T-helper 17 cell (primary cell): Measurements from ENCODE around the gene CELF2. TPM values are rescaled to one million over a fixed set of nuclear protein-coding genes. Genes with fewer than 3 reads are reported as not detected.

Experiments
- ATAC-seq: fragments of 150-1000 bp; cut with Tn5 transposase; 2 replicates; pipeline ENCODE4 v1.10.0; 2021; ENCODE audit warnings: mild to moderate bottlenecking, moderate library complexity
- DNase-seq, 3 donors: peaks; one replicate each; pipeline versions ENCODE4 v3.0.0 to v3.0.0-alpha.2; 2020 to 2021
- H3K9me3 ChIP-seq: one replicate; pipeline ENCODE4 v1.7.0; 2013; ENCODE audit warnings: low read length, mild to moderate bottlenecking; ENCODE audit not compliant: control insufficient read depth, poor library complexity, severe bottlenecking
- H3K27ac Mint-ChIP-seq: one replicate; pipeline ENCODE4 v1.8.0; 2022; ENCODE audit warnings: mild to moderate bottlenecking, moderate library complexity, mixed read lengths
- H3K27me3 Mint-ChIP-seq: one replicate; pipeline ENCODE4 v1.8.0; 2022; ENCODE audit warnings: mixed read lengths
- H3K36me3 Mint-ChIP-seq: one replicate; pipeline ENCODE4 v1.8.0; 2022; ENCODE audit warnings: low read depth, mixed read lengths
- H3K4me1 Mint-ChIP-seq: one replicate; pipeline ENCODE4 v1.8.0; 2022; ENCODE audit warnings: mild to moderate bottlenecking, mixed read lengths
- H3K4me3 Mint-ChIP-seq: one replicate; pipeline ENCODE4 v1.8.0; 2022; ENCODE audit warnings: mild to moderate bottlenecking, moderate library complexity, mixed read lengths
- total RNA-seq, 4 donors: library from RNA in 2 of 4; stranded (reverse) in 2 of 4; gene quantifications; one replicate each; pipeline ENCODE4 v1.2.3 and lab custom pipeline; 2022 to 2026

CELF2 gene
- total RNA-seq (100 to 1,000 TPM; 201 to 202 TPM), total RNA-seq (lab: John Stamatoyannopoulos, UW) (180 to 272 reads per million in 2 donors)

DNA sequence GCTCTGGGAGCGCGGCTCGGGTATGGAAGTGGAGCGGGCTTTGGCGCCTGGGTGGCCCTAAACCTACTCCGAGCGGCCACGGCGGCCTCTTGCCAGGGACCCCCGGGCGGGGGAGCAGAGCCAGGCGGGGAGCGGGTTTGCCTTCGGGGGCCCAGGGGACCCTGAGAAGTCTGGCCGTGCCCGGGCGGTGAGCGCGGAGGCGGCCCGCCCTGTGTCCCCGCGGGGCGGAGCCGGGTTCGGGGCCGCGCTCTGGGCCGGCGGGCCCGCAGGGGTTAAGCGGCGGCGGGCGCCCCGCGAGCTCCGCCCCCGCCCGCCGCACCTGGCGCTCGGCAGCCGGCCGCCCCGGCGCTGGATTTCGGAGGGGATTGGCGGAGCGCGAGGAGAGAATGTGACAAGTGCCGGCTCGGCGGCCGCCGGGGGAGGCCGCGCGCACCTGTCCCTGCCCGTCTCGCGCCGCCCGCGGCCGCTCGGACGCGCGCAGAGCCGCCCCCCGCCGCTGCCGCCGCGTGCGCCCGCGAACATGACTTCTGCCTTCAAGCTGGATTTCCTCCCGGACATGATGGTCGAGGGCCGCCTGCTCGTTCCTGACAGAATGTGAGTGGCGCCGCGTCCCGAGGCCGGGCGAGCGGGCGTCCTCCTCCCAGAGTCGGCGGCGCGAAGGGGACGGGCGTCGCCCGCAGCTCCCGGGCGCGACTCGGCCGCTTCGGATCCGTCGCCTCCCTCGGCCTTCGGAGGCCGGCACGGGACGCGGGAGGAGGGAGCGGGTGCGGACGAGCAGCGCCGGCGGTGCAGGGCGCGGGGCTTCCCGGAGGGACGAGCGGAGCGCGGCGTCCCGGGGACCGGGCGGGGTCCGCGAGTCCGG lies at the start of gene CELF2:
Gene CELF2, plus strand, starts transcription at position 303 of the 862 bp plus-strand sequence. Its CDS starts 218 bp downstream, at position 521.
- Mint-ChIP-seq H3K4me3 (peak within 1 kb of the TSS; percentile 86), H3K27me3 (peaks cover 78% of the 10 kb centered on the region), H3K36me3 (peaks cover 2% of the 10 kb centered on the region), H3K4me1 (peaks cover 5% of the 10 kb centered on the region), H3K27ac (no peak within 1 kb of the TSS)
- peak; percentile 22 to 42 (median 38) for DNase-seq
- H3K9me3 ChIP-seq = no peaks in the 10 kb centered on the region
- ATAC-seq = peak; percentile 84

DNA sequence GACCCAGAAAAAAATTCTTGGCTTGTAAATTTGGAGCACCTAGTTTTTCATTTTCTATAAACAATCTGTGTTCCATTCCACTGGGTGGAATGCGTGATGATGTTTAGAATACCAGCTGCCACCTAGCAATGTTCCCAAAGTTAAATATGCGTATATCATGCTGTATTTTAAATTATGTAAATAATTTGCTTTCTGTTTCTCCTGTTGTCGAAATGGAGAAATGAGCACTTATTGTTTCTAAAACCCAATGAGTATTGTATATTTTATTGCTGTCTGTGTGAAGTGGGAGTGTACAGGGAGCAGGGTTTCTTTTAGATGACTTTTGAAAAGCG lies 49.4 kb upstream of the CELF2 start:
- Mint-ChIP-seq H3K27me3 (peaks cover 43% of the 10 kb centered on the region), H3K27ac (no peak overlapping the region), H3K36me3 (peaks cover 5% of the 10 kb centered on the region), H3K4me1 (no peaks in the 10 kb centered on the region), H3K4me3 (no peak overlapping the region)
- ATAC-seq (no peak), DNase-seq (no peak)
- H3K9me3 ChIP-seq = no peaks in the 10 kb centered on the region

DNA sequence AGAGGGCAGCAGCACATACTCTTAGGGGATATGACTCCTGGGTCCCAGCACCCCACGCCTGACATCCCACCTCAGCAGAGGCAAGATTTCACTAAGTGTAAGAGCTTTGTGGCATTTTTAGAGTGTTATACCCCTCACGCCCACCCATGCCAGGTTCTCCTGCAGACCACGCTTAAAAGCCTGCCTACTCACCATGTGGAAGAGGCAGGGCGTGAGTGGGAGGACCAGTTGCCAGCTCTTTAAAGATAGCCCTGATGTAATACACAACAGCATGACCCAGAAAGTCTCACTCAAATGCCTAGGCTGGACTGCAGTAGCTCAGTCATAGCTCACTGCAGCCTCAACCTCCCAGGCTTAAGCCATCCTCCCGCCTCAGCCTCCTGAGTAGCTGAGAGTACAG lies 44.4 kb upstream of the CELF2 start:
- peaks cover 5% of the 10 kb centered on the region for H3K36me3 Mint-ChIP-seq

DNA sequence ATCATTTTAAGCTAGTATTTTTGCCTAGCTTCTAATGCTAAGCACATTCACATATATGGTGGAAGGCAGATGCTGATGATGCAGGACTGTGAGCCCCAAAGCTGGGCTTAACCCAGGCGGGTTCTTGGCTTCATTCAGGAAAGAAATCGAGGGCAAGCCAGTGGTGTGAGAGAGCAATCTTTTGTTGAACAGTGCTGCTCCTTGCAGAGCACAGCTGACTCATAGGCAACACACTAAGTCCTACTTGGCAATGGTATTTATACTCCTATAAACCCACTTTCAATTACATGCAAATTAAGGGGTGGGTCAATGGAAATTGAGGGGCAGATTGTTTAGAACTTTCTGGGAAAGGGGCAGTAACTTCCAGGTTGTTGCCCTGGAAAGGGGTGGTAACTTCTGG lies 42.0 kb upstream of the CELF2 start:
- no peak for ATAC-seq
- H3K36me3 Mint-ChIP-seq = peaks cover 9% of the 10 kb centered on the region

More for the DNA sequence above, 44.4 kb upstream of the CELF2 start:
- Mint-ChIP-seq H3K4me1 (no peaks in the 10 kb centered on the region), H3K27ac (no peak overlapping the region), H3K27me3 (peaks cover 77% of the 10 kb centered on the region), H3K4me3 (no peak overlapping the region)
- DNase-seq (no peak), ATAC-seq (no peak)
- no peaks in the 10 kb centered on the region for H3K9me3 ChIP-seq

DNA sequence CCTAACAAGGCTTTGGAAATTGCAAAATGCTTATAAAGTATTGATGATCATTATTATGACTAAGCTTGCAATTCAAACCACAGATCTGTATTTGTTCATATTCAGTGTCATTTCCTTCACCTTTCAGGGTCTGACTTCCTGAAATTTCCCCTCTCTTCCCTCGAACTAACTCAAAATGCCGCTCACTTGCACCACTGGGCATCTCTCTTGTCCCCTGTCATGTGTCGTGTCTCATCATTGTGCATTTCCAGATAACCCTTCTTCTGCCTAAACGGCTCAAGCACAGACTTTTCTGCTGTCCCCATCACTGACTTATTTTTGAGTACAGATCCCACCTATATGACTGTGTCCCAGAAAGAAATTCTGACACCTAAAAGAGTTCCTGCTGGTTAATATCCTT lies 41.0 kb upstream of the CELF2 start:
- no peak for DNase-seq
- no peaks in the 10 kb centered on the region for H3K9me3 ChIP-seq
- Mint-ChIP-seq H3K4me1 (peaks cover 4% of the 10 kb centered on the region), H3K4me3 (no peak overlapping the region), H3K27ac (no peak overlapping the region), H3K36me3 (peaks cover 11% of the 10 kb centered on the region), H3K27me3 (peaks cover 85% of the 10 kb centered on the region)
- no peak for ATAC-seq

More for the DNA sequence above, 42.0 kb upstream of the CELF2 start:
- H3K9me3 ChIP-seq = no peaks in the 10 kb centered on the region
- Mint-ChIP-seq H3K4me1 (peaks cover 2% of the 10 kb centered on the region), H3K27me3 (peaks cover 90% of the 10 kb centered on the region), H3K27ac (no peak overlapping the region), H3K4me3 (no peak overlapping the region)
- no peak for DNase-seq

DNA sequence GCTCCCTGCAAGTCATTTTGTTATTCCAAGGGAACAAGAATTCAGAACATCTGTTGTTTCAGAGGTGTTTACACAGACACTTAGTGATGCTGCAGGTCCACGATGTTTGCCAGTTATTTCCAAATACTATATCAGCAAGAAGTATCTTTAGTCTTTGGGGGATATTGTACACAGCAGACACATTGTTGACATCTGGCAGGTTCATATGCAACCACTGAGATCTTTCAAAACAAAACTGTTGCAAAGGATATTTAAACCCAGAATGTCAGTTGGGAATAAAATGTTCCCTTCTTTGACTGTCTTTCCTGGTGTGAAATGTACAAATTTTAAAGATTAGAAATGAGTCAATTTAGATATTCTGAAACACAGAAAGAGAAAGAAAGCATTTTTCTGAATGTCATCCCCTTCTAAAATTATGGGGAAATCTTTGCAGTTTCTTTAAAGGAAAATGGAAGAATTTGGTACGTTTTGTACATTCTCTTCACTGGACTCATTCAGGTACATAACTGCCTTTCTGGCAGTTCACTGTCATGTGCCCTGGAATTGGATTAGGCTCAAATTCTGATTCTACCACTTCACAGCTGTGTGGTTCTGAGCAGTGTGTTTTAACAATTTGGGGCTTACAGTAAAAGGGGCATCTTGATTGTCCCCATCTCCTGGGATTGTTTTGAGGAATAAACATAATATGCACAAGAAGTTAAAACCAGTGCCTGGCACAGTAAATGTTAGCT lies 40.3 kb upstream of the CELF2 start:
- no peak overlapping the region for H3K27ac Mint-ChIP-seq
- no peaks in the 10 kb centered on the region for H3K9me3 ChIP-seq
- H3K4me3 Mint-ChIP-seq = no peak overlapping the region
- H3K4me1 Mint-ChIP-seq = peaks cover 4% of the 10 kb centered on the region
- DNase-seq (no peak), ATAC-seq (no peak)
- H3K27me3 Mint-ChIP-seq = peaks cover 84% of the 10 kb centered on the region
- H3K36me3 Mint-ChIP-seq = peaks cover 9% of the 10 kb centered on the region

DNA sequence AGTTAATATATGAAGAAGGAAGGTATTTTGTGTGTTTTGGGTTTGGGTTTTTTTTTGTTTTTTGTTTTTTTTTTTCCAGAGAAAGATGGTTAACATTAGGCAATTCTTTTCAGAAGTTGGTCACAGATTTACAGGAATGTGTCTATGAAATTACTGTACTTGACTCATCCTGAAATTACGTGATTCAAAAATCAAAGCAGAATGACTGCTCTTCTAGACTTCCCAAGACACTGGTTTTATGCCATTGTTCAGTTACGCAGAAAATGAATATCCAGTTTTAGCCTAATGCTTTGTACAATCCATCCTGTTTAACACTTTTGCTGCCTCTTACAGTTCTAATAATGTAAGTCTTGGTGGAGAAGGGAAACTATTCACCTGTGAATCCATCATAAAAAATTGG lies 39.7 kb upstream of the CELF2 start:
- Mint-ChIP-seq H3K27ac (no peak overlapping the region), H3K4me3 (no peak overlapping the region), H3K4me1 (peaks cover 4% of the 10 kb centered on the region), H3K27me3 (peaks cover 82% of the 10 kb centered on the region), H3K36me3 (peaks cover 6% of the 10 kb centered on the region)
- H3K9me3 ChIP-seq = no peaks in the 10 kb centered on the region
- no peak for ATAC-seq
- no peak for DNase-seq

DNA sequence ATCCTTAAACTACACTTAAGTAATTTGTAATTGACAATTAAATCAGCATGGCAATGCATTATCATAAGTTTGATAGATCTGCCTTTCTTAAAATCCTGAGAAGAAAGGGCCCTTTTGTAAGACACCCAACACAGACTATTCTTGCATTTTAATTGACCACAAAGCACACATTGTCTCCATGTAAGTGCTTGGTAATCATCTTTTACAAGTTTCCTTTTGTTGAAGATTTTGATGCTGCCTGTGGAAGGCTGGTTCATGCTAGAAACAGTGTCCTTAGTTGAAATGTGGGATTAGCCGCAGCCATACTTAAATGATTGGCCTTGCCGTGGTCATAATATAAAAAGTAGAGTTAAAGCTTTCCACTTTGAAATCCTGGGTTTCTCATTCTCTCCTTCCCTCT lies 32.3 kb upstream of the CELF2 start:
- Mint-ChIP-seq H3K27me3 (peaks cover 29% of the 10 kb centered on the region), H3K27ac (no peak overlapping the region), H3K4me3 (no peak overlapping the region), H3K4me1 (peaks cover 3% of the 10 kb centered on the region), H3K36me3 (peaks cover 6% of the 10 kb centered on the region)
- ATAC-seq (no peak), DNase-seq (no peak)
- no peaks in the 10 kb centered on the region for H3K9me3 ChIP-seq

DNA sequence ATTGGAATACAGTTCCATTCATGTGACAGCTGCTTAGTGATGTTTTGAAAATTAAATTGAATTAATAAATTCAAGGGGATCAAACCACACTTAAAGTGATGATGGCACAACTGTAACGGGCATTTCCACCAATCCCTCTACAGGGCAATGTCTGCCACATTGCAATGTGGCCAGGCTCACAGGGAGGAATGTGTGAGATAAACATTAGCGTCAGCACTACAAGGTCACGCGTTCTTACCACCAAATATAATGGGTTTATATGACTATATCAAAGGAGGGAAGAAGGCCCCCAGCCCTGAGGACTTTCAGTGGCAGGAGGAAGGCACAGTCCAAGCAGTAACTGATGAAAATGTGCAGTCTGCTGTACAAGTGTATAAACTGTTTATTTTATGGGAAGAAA lies 31.1 kb upstream of the CELF2 start:
- no peak overlapping the region for H3K4me3 Mint-ChIP-seq
- peaks cover 22% of the 10 kb centered on the region for H3K27me3 Mint-ChIP-seq
- H3K9me3 ChIP-seq = no peaks in the 10 kb centered on the region
- no peak for ATAC-seq
- no peaks in the 10 kb centered on the region for H3K4me1 Mint-ChIP-seq
- no peak overlapping the region for H3K27ac Mint-ChIP-seq
- H3K36me3 Mint-ChIP-seq = peaks cover 3% of the 10 kb centered on the region
- DNase-seq = no peak

DNA sequence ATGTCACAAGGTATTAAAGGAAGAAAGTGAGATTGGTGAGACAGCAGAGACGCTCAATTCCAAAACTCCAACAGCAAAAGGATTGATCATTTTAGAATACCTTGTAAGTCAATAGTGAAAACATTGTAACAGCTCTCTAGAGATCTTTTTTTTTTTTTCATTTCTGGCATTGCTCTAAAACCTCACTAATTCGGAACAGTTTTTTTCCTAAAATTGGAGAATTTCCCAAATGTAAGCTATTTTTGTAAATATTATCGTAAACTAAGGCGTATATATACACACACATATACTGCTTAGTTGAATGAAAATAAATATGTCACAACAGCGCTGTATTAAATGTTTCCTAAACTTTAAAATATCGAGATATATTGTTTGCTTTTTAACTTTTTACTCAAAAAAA lies 30.6 kb upstream of the CELF2 start:
- DNase-seq = no peak
- Mint-ChIP-seq H3K27ac (no peak overlapping the region), H3K4me1 (no peaks in the 10 kb centered on the region), H3K4me3 (no peak overlapping the region), H3K27me3 (peaks cover 21% of the 10 kb centered on the region), H3K36me3 (peaks cover 3% of the 10 kb centered on the region)
- H3K9me3 ChIP-seq = no peaks in the 10 kb centered on the region
- ATAC-seq = no peak

DNA sequence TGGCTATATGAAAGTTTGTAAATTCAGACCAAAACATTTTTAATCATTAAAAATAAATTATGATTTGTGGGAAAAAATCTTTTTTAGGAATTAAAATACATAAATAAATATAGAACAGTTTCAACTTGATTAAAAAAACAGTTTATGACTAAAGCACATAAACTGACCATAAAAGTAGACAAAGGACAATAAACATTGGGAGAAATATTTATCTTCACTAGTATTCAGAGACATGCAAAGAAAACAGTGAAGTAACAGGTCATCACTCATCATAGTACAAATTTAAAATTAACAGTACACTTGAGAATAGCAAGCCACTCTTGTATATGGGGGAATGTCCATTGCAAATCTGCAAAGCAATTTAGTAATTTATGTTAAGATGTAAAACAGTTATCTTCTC lies 28.0 kb upstream of the CELF2 start:
- no peak for DNase-seq
- ATAC-seq = no peak
- Mint-ChIP-seq H3K36me3 (peaks cover 3% of the 10 kb centered on the region), H3K4me3 (no peak overlapping the region), H3K4me1 (no peaks in the 10 kb centered on the region), H3K27ac (no peak overlapping the region), H3K27me3 (peaks cover 14% of the 10 kb centered on the region)
- no peaks in the 10 kb centered on the region for H3K9me3 ChIP-seq

DNA sequence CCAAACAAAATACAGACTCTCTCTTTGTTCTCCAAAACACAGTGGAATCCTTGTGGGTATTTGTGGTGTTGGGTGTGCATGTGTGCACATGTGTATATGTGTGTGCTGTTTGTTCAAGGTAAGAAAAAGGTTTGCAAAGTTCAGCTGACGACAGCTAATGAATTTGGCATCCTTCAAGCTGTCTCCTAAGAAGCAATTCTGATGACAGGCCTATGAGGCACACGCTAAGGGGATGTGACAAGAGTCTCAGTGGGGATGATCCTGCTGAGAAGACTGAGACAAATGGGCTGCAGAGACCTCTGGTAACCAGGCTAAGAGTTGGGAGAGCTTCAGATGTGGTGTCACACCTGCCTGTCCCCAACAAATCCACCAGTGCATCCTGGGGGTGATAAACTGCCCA lies 26.5 kb upstream of the CELF2 start:
- peaks cover 20% of the 10 kb centered on the region for H3K27me3 Mint-ChIP-seq
- no peak for DNase-seq
- no peak overlapping the region for H3K4me3 Mint-ChIP-seq

DNA sequence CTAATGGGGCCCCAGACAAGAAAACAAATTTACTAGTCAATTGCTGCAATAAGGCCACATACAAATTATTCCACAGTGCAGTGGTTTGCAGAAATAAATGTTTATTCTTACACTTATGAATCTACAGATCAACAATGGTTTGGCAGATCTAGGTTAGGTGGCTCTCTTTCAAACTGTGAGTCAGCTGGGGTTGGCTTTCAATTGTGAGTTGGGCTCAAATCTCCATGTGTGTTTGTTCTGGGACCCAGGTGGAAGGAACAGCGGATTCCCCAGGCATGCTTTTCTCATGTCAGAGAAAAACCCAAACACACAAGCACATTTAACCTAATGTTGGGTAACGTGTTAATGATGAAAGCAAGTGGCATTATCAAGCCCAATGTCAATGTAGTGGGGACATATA lies 25.6 kb upstream of the CELF2 start:
- Mint-ChIP-seq H3K36me3 (peaks cover 2% of the 10 kb centered on the region), H3K27ac (no peak overlapping the region), H3K27me3 (peaks cover 15% of the 10 kb centered on the region), H3K4me1 (no peaks in the 10 kb centered on the region), H3K4me3 (no peak overlapping the region)
- H3K9me3 ChIP-seq = no peaks in the 10 kb centered on the region
- DNase-seq (no peak), ATAC-seq (no peak)

More for the DNA sequence above, 26.5 kb upstream of the CELF2 start:
- no peak for ATAC-seq
- Mint-ChIP-seq H3K27ac (no peak overlapping the region), H3K4me1 (no peaks in the 10 kb centered on the region), H3K36me3 (peaks cover 3% of the 10 kb centered on the region)
- no peaks in the 10 kb centered on the region for H3K9me3 ChIP-seq
